ENCODE measurements around the gene FRA10AC1.

The FRA10AC1 gene

DNA sequence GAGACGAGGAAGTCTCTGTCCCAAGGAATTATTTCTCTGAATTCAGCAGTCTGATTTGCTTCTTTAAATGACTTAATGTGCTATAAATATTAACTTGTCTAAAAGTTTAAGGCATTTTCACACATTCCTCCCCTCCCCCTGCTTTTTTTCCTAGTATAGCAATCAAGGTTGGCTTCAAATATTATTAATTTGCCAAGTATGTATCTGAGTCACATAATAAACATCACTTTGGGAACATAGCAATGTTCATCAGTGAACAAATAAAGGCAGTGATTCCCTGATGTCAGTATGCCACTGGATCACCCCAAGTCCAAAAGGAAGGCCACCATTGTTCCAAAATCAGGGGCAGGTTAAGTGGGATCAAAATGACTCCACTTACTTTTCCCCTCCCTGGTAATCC is 49.5 kb downstream of the FRA10AC1 start:
- H3K4me3 ChIP-seq (ENCODE audit: insufficient read depth in 1 of 2, low read depth in 1 of 2, low read length in 2 of 2): no peak overlapping the region
- WGBS: 83% methylated on average over 1 of the region's 1 CpG
- no peak overlapping the region for H2BK15ac ChIP-seq (ENCODE audit: low read depth, poor library complexity, severe bottlenecking)

GRCh38 chr10:93639791-93640190 is 62.6 kb downstream of the FRA10AC1 start:
- no peak overlapping the region for H2AFZ ChIP-seq (ENCODE audit: low read depth, low read length)
- H2BK15ac ChIP-seq (ENCODE audit: low read depth, poor library complexity, severe bottlenecking): no peak overlapping the region
- no peak overlapping the region for H3K9ac ChIP-seq (ENCODE audit: low read length)
- H4K91ac ChIP-seq (ENCODE audit: low read length): no peak overlapping the region
- H3K9me3 ChIP-seq (ENCODE audit: control insufficient read depth, low read length): peaks cover 2% of the 10 kb centered on the region
- H2AK5ac ChIP-seq (ENCODE audit: low read length, severe bottlenecking): no peak overlapping the region
- no peak overlapping the region for H2BK5ac ChIP-seq (ENCODE audit: low read depth, low read length, poor library complexity, severe bottlenecking)
- whole genome bisulfite sequencing: 91% methylated on average over 7 of the region's 7 CpGs
- H3K14ac ChIP-seq (ENCODE audit: low read length in 2 of 2): no peak overlapping the region
- DNase-seq: no peak
- no peaks in the 10 kb centered on the region for H3K36me3 ChIP-seq (ENCODE audit: control insufficient read depth in 1 of 2, insufficient read depth in 2 of 2, low read depth in 1 of 2, low read length in 2 of 2)
- peaks cover 0 to 26% of the 10 kb centered on the region in 2 experiments for H3K27me3 ChIP-seq (ENCODE audit: control insufficient read depth in 1 of 2, insufficient read depth in 1 of 2, low read length in 2 of 2)
- H2BK120ac ChIP-seq (ENCODE audit: low read depth, low read length): no peak overlapping the region
- no peak overlapping the region for H3K4me2 ChIP-seq (ENCODE audit: low read length, poor library complexity, severe bottlenecking)
- no peaks in the 10 kb centered on the region for H3K4me1 ChIP-seq (ENCODE audit: control insufficient read depth, insufficient read depth, low read depth, low read length)
- H3K18ac ChIP-seq (ENCODE audit: low read depth in 1 of 2, low read length in 2 of 2): no peak overlapping the region
- H4K8ac ChIP-seq (ENCODE audit: low read length): no peak overlapping the region
- no peak overlapping the region for H3K27ac ChIP-seq (ENCODE audit: low read length, poor library complexity, severe bottlenecking)
- no peak overlapping the region for H3K4ac ChIP-seq (ENCODE audit: low read depth in 1 of 2, low read length in 2 of 2)
- no peak overlapping the region for H2BK12ac ChIP-seq (ENCODE audit: low read length in 2 of 2)
- H3K4me3 ChIP-seq (ENCODE audit: insufficient read depth in 1 of 2, low read depth in 1 of 2, low read length in 2 of 2): no peak overlapping the region
- no peaks in the 10 kb centered on the region for H3K79me1 ChIP-seq (replicated peaks; ENCODE audit: low read length, poor library complexity, severe bottlenecking)
- no peak overlapping the region for H3K23ac ChIP-seq (ENCODE audit: low read length in 2 of 2)

More for the DNA sequence above, 49.5 kb downstream of the FRA10AC1 start:
- H3K14ac ChIP-seq (ENCODE audit: low read length in 2 of 2): no peak overlapping the region
- no peak overlapping the region for H4K91ac ChIP-seq (ENCODE audit: low read length)
- H2BK12ac ChIP-seq (ENCODE audit: low read length in 2 of 2): no peak overlapping the region
- no peak overlapping the region for H3K9ac ChIP-seq (ENCODE audit: low read length)
- no peak overlapping the region for H3K23ac ChIP-seq (ENCODE audit: low read length in 2 of 2)
- H3K4me1 ChIP-seq (ENCODE audit: control insufficient read depth, insufficient read depth, low read depth, low read length): peaks cover 1% of the 10 kb centered on the region
- no peaks in the 10 kb centered on the region for H3K79me1 ChIP-seq (replicated peaks; ENCODE audit: low read length, poor library complexity, severe bottlenecking)
- no peak overlapping the region for H4K8ac ChIP-seq (ENCODE audit: low read length)
- no peak overlapping the region for H2BK120ac ChIP-seq (ENCODE audit: low read depth, low read length)
- no peak overlapping the region for H3K18ac ChIP-seq (ENCODE audit: low read depth in 1 of 2, low read length in 2 of 2)
- no peak overlapping the region for H3K4ac ChIP-seq (ENCODE audit: low read depth in 1 of 2, low read length in 2 of 2)
- H3K27ac ChIP-seq (ENCODE audit: low read length, poor library complexity, severe bottlenecking): no peak overlapping the region
- no peak overlapping the region for H2AFZ ChIP-seq (ENCODE audit: low read depth, low read length)
- H3K36me3 ChIP-seq (ENCODE audit: control insufficient read depth in 1 of 2, insufficient read depth in 2 of 2, low read depth in 1 of 2, low read length in 2 of 2): no peaks in the 10 kb centered on the region
- H3K4me2 ChIP-seq (ENCODE audit: low read length, poor library complexity, severe bottlenecking): no peak overlapping the region
- H2BK5ac ChIP-seq (ENCODE audit: low read depth, low read length, poor library complexity, severe bottlenecking): no peak overlapping the region
- no peaks in the 10 kb centered on the region for H3K27me3 ChIP-seq (ENCODE audit: control insufficient read depth in 1 of 2, insufficient read depth in 1 of 2, low read length in 2 of 2)
- no peak overlapping the region for H2AK5ac ChIP-seq (ENCODE audit: low read length, severe bottlenecking)
- DNase-seq: no peak
- no peaks in the 10 kb centered on the region for H3K9me3 ChIP-seq (ENCODE audit: control insufficient read depth, low read length)

DNA sequence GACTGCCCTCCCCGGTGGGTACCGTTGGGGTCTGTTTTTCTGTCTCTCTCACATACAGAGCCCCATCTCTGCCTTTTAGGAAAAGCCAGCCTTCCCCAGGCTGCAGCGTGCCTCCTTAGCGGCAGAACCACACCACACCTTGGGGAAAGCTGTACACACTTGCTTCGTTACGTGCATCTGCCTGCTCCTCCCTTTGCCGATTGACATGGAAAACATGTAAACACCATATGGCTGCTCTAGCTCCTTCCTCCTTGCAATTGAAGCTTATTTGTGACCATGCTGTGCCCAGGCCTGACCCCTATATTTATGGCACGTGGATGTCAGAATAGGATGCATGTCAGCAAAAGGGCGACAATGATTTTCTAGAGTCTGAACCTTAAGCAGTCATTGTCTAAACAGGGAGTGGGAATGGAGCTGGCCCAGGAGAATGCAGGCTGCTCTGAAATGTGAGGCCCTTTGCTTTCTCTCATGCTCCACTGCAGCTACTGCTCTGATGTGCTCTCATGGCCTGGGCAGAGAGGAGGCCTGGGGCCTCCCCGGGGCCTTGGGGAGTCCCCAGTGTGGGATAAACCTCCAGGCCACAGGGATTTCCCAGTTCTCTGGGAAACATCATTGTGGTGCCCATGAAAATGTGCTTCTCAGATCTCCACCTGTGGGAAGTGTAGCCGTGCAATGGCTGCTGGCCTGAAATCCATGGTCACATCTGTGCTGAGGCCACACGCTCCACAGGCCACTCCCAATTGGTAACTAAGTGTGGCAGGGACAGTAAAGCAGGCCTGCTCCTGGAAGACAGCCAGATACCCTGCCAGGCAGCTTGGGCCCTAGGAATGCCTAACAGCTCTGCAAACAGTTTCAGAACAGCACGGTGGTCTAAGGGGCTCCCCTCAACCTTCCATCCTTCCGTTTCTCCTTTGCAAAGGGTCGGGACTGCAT is 71.5 kb downstream of the FRA10AC1 start:
- WGBS: 86% methylated on average over 15 of the region's 15 CpGs
- Histone ChIP-seq H3K9me3 (ENCODE audit: control insufficient read depth, low read length) (no peaks in the 10 kb centered on the region), H4K91ac (ENCODE audit: low read length) (no peak overlapping the region)

DNA sequence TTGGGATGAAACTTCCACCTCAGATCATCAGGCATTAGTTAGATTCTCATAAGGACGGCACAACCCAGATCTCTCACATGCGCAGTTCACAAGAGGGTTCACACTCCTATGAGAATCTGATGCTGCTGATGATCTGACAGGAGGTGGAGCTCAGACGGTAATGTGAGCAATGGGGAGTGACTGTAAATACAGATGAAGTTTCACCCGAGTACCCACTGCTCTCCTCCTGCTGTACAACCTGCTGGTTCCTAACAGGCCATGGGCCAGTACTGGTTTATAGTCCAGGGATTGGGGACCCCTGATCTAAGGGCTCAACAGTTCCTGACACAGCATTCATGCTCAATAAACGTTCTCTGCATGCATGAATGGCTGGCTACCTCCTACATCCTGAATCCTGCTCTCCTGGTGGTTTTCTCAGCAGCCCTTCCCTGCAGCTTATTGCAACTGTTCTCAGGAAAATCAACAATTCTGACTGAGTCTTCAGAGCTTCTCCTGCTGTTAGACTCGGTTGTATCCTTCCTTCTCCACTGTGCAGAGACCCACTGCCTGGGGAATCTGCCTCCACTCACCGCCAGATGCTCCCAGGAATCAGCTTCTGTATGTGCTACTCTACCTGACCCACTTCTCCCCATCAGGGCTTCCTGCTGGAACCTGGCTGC is 72.6 kb downstream of the FRA10AC1 start:
- Histone ChIP-seq H2BK5ac (ENCODE audit: low read depth, low read length, poor library complexity, severe bottlenecking) (no peak overlapping the region), H4K8ac (ENCODE audit: low read length) (no peak overlapping the region), H3K23ac (ENCODE audit: low read length in 2 of 2) (no peak overlapping the region), H2BK120ac (ENCODE audit: low read depth, low read length) (no peak overlapping the region), H4K91ac (ENCODE audit: low read length) (no peak overlapping the region), H2AFZ (ENCODE audit: low read depth, low read length) (no peak overlapping the region), H3K18ac (ENCODE audit: low read depth in 1 of 2, low read length in 2 of 2) (no peak overlapping the region), H3K4me1 (ENCODE audit: control insufficient read depth, insufficient read depth, low read depth, low read length) (peaks cover 18% of the 10 kb centered on the region), H2BK15ac (ENCODE audit: low read depth, poor library complexity, severe bottlenecking) (no peak overlapping the region), H3K9me3 (ENCODE audit: control insufficient read depth, low read length) (no peaks in the 10 kb centered on the region), H3K79me1 (replicated peaks; ENCODE audit: low read length, poor library complexity, severe bottlenecking) (no peaks in the 10 kb centered on the region), H3K36me3 (ENCODE audit: control insufficient read depth in 1 of 2, insufficient read depth in 2 of 2, low read depth in 1 of 2, low read length in 2 of 2) (no peaks in the 10 kb centered on the region), H2AK5ac (ENCODE audit: low read length, severe bottlenecking) (no peak overlapping the region), H3K4me3 (ENCODE audit: insufficient read depth in 1 of 2, low read depth in 1 of 2, low read length in 2 of 2) (no peak overlapping the region), H3K27me3 (ENCODE audit: control insufficient read depth in 1 of 2, insufficient read depth in 1 of 2, low read length in 2 of 2) (peaks cover 6 to 13% of the 10 kb centered on the region in 2 experiments), H3K27ac (ENCODE audit: low read length, poor library complexity, severe bottlenecking) (no peak overlapping the region), H3K14ac (ENCODE audit: low read length in 2 of 2) (no peak overlapping the region), H3K9ac (ENCODE audit: low read length) (no peak overlapping the region), H2BK12ac (ENCODE audit: low read length in 2 of 2) (no peak overlapping the region), H3K4me2 (ENCODE audit: low read length, poor library complexity, severe bottlenecking) (no peak overlapping the region), H3K4ac (ENCODE audit: low read depth in 1 of 2, low read length in 2 of 2) (no peak overlapping the region)
- WGBS: 63% methylated on average over 7 of the region's 7 CpGs
- no peak for DNase-seq

More for the DNA sequence above, 71.5 kb downstream of the FRA10AC1 start:
- no peak overlapping the region for H3K4me3 ChIP-seq (ENCODE audit: insufficient read depth in 1 of 2, low read depth in 1 of 2, low read length in 2 of 2)
- no peak overlapping the region for H3K4me2 ChIP-seq (ENCODE audit: low read length, poor library complexity, severe bottlenecking)
- H2AK5ac ChIP-seq (ENCODE audit: low read length, severe bottlenecking): no peak overlapping the region
- no peak overlapping the region for H3K27ac ChIP-seq (ENCODE audit: low read length, poor library complexity, severe bottlenecking)
- H3K14ac ChIP-seq (ENCODE audit: low read length in 2 of 2): no peak overlapping the region
- peaks cover 18% of the 10 kb centered on the region for H3K4me1 ChIP-seq (ENCODE audit: control insufficient read depth, insufficient read depth, low read depth, low read length)
- no peak overlapping the region for H4K8ac ChIP-seq (ENCODE audit: low read length)
- DNase-seq: no peak
- no peak overlapping the region for H3K18ac ChIP-seq (ENCODE audit: low read depth in 1 of 2, low read length in 2 of 2)
- no peak overlapping the region for H3K9ac ChIP-seq (ENCODE audit: low read length)
- no peak overlapping the region for H2BK5ac ChIP-seq (ENCODE audit: low read depth, low read length, poor library complexity, severe bottlenecking)
- no peaks in the 10 kb centered on the region for H3K36me3 ChIP-seq (ENCODE audit: control insufficient read depth in 1 of 2, insufficient read depth in 2 of 2, low read depth in 1 of 2, low read length in 2 of 2)
- no peak overlapping the region for H2AFZ ChIP-seq (ENCODE audit: low read depth, low read length)
- H3K4ac ChIP-seq (ENCODE audit: low read depth in 1 of 2, low read length in 2 of 2): no peak overlapping the region
- no peak overlapping the region for H2BK120ac ChIP-seq (ENCODE audit: low read depth, low read length)
- no peak overlapping the region for H2BK15ac ChIP-seq (ENCODE audit: low read depth, poor library complexity, severe bottlenecking)
- H2BK12ac ChIP-seq (ENCODE audit: low read length in 2 of 2): no peak overlapping the region
- no peak overlapping the region for H3K23ac ChIP-seq (ENCODE audit: low read length in 2 of 2)
- H3K27me3 ChIP-seq (ENCODE audit: control insufficient read depth in 1 of 2, insufficient read depth in 1 of 2, low read length in 2 of 2): peaks cover 0 to 12% of the 10 kb centered on the region in 2 experiments
- H3K79me1 ChIP-seq (replicated peaks; ENCODE audit: low read length, poor library complexity, severe bottlenecking): no peaks in the 10 kb centered on the region
